GM12878 (cell line): Measurements from ENCODE around the gene CDCP2. TPM values are rescaled to one million over a fixed set of nuclear protein-coding genes. Genes with fewer than 3 reads are reported as not detected.

ENCODE experiments used
- ATAC-seq: fragments of 200-7000 bp; cut with Tn5 transposase; 3 replicates; pipeline ENCODE4 v1.9.1; 2020; ENCODE audit warnings: mild to moderate bottlenecking, moderate library complexity
- BruUV-seq: library from RNA; stranded (reverse); fragments of 400-500 nt; replicated peaks from 2 replicates; lab custom pipeline; 2021; lab: Mats Ljungman, UMichigan
- CTCF ChIA-PET: fragments of 300-600 bp; sonication (Branson Sonifier 250); formaldehyde crosslinking; extraction: SDS; loops from one replicate; lab custom pipeline; 2021; ENCODE audit warnings: inconsistent platforms; lab: Yijun Ruan, JAX
- POLR2A ChIA-PET: fragments of 350-600 bp; formaldehyde crosslinking; extraction: SDS; loops from one replicate; lab custom pipeline; 2021; ENCODE audit warnings: inconsistent platforms; lab: Charles Lee
- RAD21 ChIA-PET: fragments of 300-600 bp; sonication (Branson Sonifier 250); formaldehyde crosslinking; loops from one replicate; lab custom pipeline; 2023; ENCODE audit warnings: antibody characterized with exemption; ENCODE audit not compliant: unreplicated experiment; lab: Charles Lee
- SMC1A ChIA-PET: fragments of 300-600 bp; sonication (Branson Sonifier 250); formaldehyde crosslinking; loops from one replicate; lab custom pipeline; 2023; ENCODE audit not compliant: unreplicated experiment, uncharacterized antibody; lab: Charles Lee
- DNase-seq: peaks from one replicate; pipeline ENCODE4 v3.0.0-alpha.2; 2011; ENCODE audit warnings: low read depth, low spot score
- FAIRE-seq: peaks from 3 replicates; lab custom pipeline; 2011; peaks lifted over from hg19 to GRCh38; lab: Jason Lieb, UNC
- H2AFZ ChIP-seq: 2 replicates; pipeline ENCODE4 v1.6.0; 2011; ENCODE audit warnings: low read depth, low read length, control low read depth; ENCODE audit not compliant: control insufficient read depth
- H3K27ac ChIP-seq: 2 replicates; pipeline ENCODE4 v1.5.1; 2011; ENCODE audit warnings: control low read depth; ENCODE audit not compliant: control insufficient read depth, insufficient read depth
- H3K27me3 ChIP-seq, 2 experiments: replicated peaks in 1 of 2; 2 replicates each; pipeline versions ENCODE4 v1.6.0 to v1.6.1; 2011; ENCODE audit warnings: low read length in 1 of 2; ENCODE audit not compliant: control insufficient read depth in 2 of 2, insufficient read depth in 2 of 2
- H3K36me3 ChIP-seq, 2 experiments: 2 replicates each; pipeline ENCODE4 v1.5.1; 2011; ENCODE audit warnings: low read length in 1 of 2; ENCODE audit not compliant: control insufficient read depth in 2 of 2, insufficient read depth in 2 of 2
- H3K4me1 ChIP-seq: 2 replicates; pipeline ENCODE4 v1.6.1; 2011; ENCODE audit warnings: mild to moderate bottlenecking, low read length, moderate library complexity, mixed read lengths; ENCODE audit not compliant: control insufficient read depth, insufficient read depth
- H3K4me2 ChIP-seq: 2 replicates; pipeline ENCODE4 v1.6.0; 2011; ENCODE audit warnings: control low read depth; ENCODE audit not compliant: control insufficient read depth, insufficient read depth
- H3K4me3 ChIP-seq: fragments of 200-600 bp; sonication (generic); 2 replicates; pipeline ENCODE4 v1.5.1; 2016
- H3K79me2 ChIP-seq: 2 replicates; pipeline ENCODE4 v1.6.0; 2011; ENCODE audit warnings: low read length; ENCODE audit not compliant: control insufficient read depth, insufficient read depth
- H3K9ac ChIP-seq: 2 replicates; pipeline ENCODE4 v1.8.0; 2011; ENCODE audit warnings: low read length, control low read depth, mixed read lengths; ENCODE audit not compliant: control insufficient read depth, insufficient read depth
- H3K9me3 ChIP-seq: replicated peaks from 3 replicates; pipeline ENCODE4 v1.5.1; 2011; ENCODE audit warnings: mild to moderate bottlenecking, low read length; ENCODE audit not compliant: control insufficient read depth, insufficient read depth
- H4K20me1 ChIP-seq: 2 replicates; pipeline ENCODE4 v1.6.0; 2011; ENCODE audit not compliant: control insufficient read depth, insufficient read depth
- BRCA1 ChIP-seq: IDR thresholded peaks from 2 replicates; pipeline ENCODE4 v1.6.1; 2011; ENCODE audit warnings: low read depth, low read length, improper control_type of control experiment
- EED ChIP-seq: sonication (generic); IDR thresholded peaks from 2 replicates; pipeline ENCODE4 v1.6.1; 2016; ENCODE audit warnings: antibody characterized with exemption, low read depth
- GATAD2B ChIP-seq: fragments of 450-650 bp; conservative IDR thresholded peaks from 2 replicates; pipeline ENCODE4 v1.6.1; 2017; ENCODE audit warnings: low read depth, mild to moderate bottlenecking, moderate library complexity
- IKZF1 ChIP-seq: fragments of 450-650 bp; conservative IDR thresholded peaks from 2 replicates; pipeline ENCODE4 v1.6.1; 2017; ENCODE audit warnings: antibody characterized with exemption, mild to moderate bottlenecking
- IRF4 ChIP-seq: IDR thresholded peaks from 2 replicates; pipeline ENCODE4 v1.6.1; 2011; ENCODE audit warnings: low read depth, low read length
- MEF2B ChIP-seq: fragments of 450-650 bp; IDR thresholded peaks from 2 replicates; pipeline ENCODE4 v1.6.1; 2018; ENCODE audit warnings: mild to moderate bottlenecking, moderate library complexity; ENCODE audit not compliant: partially characterized antibody, poor library complexity, severe bottlenecking
- PBX3 ChIP-seq: IDR thresholded peaks from 2 replicates; pipeline ENCODE4 v1.6.1; 2011; ENCODE audit warnings: mild to moderate bottlenecking, low read depth, low read length, moderate library complexity; ENCODE audit not compliant: insufficient replicate concordance
- PKNOX1 ChIP-seq: fragments of 450-650 bp; IDR thresholded peaks from 2 replicates; pipeline ENCODE4 v1.6.1; 2016; ENCODE audit warnings: mild to moderate bottlenecking
- REST ChIP-seq: IDR thresholded peaks from 2 replicates; pipeline ENCODE4 v1.6.1; 2012; ENCODE audit warnings: mild to moderate bottlenecking, low read depth, low read length
- TBL1XR1 ChIP-seq: IDR thresholded peaks from 2 replicates; pipeline ENCODE4 v1.6.1; 2012; ENCODE audit warnings: low read depth, low read length, improper control_type of control experiment
- WGBS: methylation state at CpG from one replicate; pipeline ENCODE4 v1.1.6; 2016; ENCODE audit warnings: low lambda C conversion rate; ENCODE audit not compliant: insufficient replicate concordance, insufficient coverage; ENCODE audit errors: missing lambda C conversion rate; 5-methylcytosine and 5-hydroxymethylcytosine counted together
- in situ Hi-C: fragments of 300-500 bp; cut with MboI; formaldehyde crosslinking; loops from 9 replicates; pipeline ENCODE4 v1.14.3; 2018; ENCODE audit warnings: mixed read lengths
- intact Hi-C: fragments of 100-400 bp; cut with micrococcal nuclease; formaldehyde crosslinking; loops from one replicate; pipeline ENCODE4 v1.14.2; 2022; ENCODE audit not compliant: unreplicated experiment
- polyA plus RNA-seq, 11 experiments: library from polyadenylated mRNA; depleted of rRNA in 4 of 11; unstranded in 6 of 11; stranded (reverse) in 5 of 11; fragments of >200 nt; fragmentation: Nextera tagmentation in 4 of 11; fragmentation: Illumina TruSeq in 1 of 11; extraction: Ambion mirVana in 4 of 11; extraction: Trizol in 1 of 11; gene quantifications; 1 replicate in 1 of 11; 2 replicates in 10 of 11; pipeline versions ENCODE4 v1.2.1 to v1.2.3, GENCODE V29; 2011 to 2016; ENCODE audit warnings: inconsistent platforms in 2 of 11, missing spikeins in 2 of 11, low read depth in 1 of 11
- total RNA-seq, 4 experiments: library from RNA; depleted of rRNA in 3 of 4; stranded (reverse); fragments of >200 nt in 3 of 4; fragmentation: Illumina TruSeq in 1 of 4; extraction: Trizol in 1 of 4; gene quantifications; 2 replicates each; pipeline versions ENCODE4 v1.2.1 to v1.2.3, GENCODE V29; 2013 to 2021
- TF ChIP-seq, protein P1 (sequence below): IDR thresholded peaks from 2 replicates; pipeline ENCODE4 v1.6.1; 2012; ENCODE audit warnings: low read depth, low read length, improper control_type of control experiment

Gene CDCP2
- total and polyA plus RNA-seq, 10 of the 15 experiments (the other 5 are each of a cell fraction or from before 2014, with no cell fraction given) = 0.06 TPM; not detected in 9

DNA sequence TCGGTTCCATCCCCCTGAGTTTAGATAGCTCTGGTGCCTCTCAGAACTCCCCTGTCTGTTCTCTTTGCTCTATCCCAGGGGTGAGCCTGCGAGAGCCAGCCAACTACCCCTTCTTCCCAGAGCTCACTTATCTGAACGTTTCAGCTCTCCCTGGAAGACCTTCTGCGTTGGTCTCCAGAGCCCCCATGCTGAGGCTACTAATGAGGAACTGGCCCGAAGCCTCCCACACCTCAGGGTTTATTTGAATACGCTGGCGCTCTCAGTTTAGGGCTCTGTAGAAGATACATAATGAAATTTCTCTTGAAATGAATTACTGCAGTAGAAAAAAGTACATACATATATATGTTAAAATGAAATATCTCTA lies 55.9 kb downstream of the CDCP2 start:
- BruUV-seq = no TSS peak
- H3K9me3 ChIP-seq = no peaks in the 10 kb centered on the region
- no peak for ATAC-seq

More for the DNA sequence above, 55.9 kb downstream of the CDCP2 start:
- ChIA-PET CTCF (interaction anchor here (1.4 kb wide), 1 partner anchor 7 kb away, joined by 4 read pairs; no protein-coding TSS in a partner anchor), RAD21 (no interaction called here), POLR2A (no interaction called here), SMC1A (no interaction called here)
- Histone ChIP-seq H3K27ac (no peak overlapping the region), H3K79me2 (no peaks in the 10 kb centered on the region), H3K4me1 (no peaks in the 10 kb centered on the region), H3K27me3 (no peaks in the 10 kb centered on the region), H3K4me2 (no peak overlapping the region), H3K9ac (no peak overlapping the region), H3K36me3 (peaks cover 3 to 6% of the 10 kb centered on the region in 2 experiments; a peak in 3 of 4 replicates), H3K4me3 (no peak overlapping the region), H4K20me1 (no peaks in the 10 kb centered on the region), H2AFZ (no peak overlapping the region)
- in situ Hi-C loops (no loop called here), intact Hi-C loops (no loop called here)
- no peak for TF ChIP-seq PKNOX1
- no peak for TF ChIP-seq GATAD2B
- no peak for TF ChIP-seq MEF2B
- TF ChIP-seq, protein P1, sequence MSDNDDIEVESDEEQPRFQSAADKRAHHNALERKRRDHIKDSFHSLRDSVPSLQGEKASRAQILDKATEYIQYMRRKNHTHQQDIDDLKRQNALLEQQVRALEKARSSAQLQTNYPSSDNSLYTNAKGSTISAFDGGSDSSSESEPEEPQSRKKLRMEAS = no peak
- TF ChIP-seq BRCA1 = no peak
- no peak for TF ChIP-seq IRF4
- TF ChIP-seq REST = no peak
- no peak for TF ChIP-seq IKZF1
- no peak for TF ChIP-seq PBX3
- TF ChIP-seq TBL1XR1 = no peak
- TF ChIP-seq EED = no peak
- DNase-seq (no peak), FAIRE-seq (no peak)
- WGBS = 91% methylated on average over 7 of the region's 7 CpGs
